Nephron progenitor cell (in vitro differentiated cells): ENCODE measurements around the gene ERH.

Source experiments
- DNase-seq: peaks from one replicate; pipeline ENCODE4 v3.0.0; 2021
- H3K27ac Mint-ChIP-seq: 2 replicates; pipeline ENCODE4 v1.8.0; 2021; ENCODE audit warnings: mild to moderate bottlenecking, moderate library complexity, mixed read lengths
- H3K27me3 Mint-ChIP-seq: 2 replicates; pipeline ENCODE4 v1.8.0; 2021; ENCODE audit warnings: mild to moderate bottlenecking, low read depth, mixed read lengths; ENCODE audit not compliant: poor library complexity
- H3K36me3 Mint-ChIP-seq: 2 replicates; pipeline ENCODE4 v1.8.0; 2021; ENCODE audit warnings: low read depth, mixed read lengths
- H3K4me1 Mint-ChIP-seq: 2 replicates; pipeline ENCODE4 v1.8.0; 2021; ENCODE audit warnings: mixed read lengths
- H3K4me3 Mint-ChIP-seq: 2 replicates; pipeline ENCODE4 v1.8.0; 2021; ENCODE audit warnings: mild to moderate bottlenecking, moderate library complexity, mixed read lengths
- H3K9me3 Mint-ChIP-seq: 2 replicates; pipeline ENCODE4 v1.8.0; 2021; ENCODE audit warnings: mild to moderate bottlenecking, moderate library complexity, mixed read lengths
- TF ChIP-seq, protein P1 (sequence below): fragments of 200-600 bp; sonication (generic); IDR thresholded peaks from 2 replicates; pipeline ENCODE4 v1.5.0; 2021; ENCODE audit warnings: antibody characterized with exemption

Gene ERH

DNA sequence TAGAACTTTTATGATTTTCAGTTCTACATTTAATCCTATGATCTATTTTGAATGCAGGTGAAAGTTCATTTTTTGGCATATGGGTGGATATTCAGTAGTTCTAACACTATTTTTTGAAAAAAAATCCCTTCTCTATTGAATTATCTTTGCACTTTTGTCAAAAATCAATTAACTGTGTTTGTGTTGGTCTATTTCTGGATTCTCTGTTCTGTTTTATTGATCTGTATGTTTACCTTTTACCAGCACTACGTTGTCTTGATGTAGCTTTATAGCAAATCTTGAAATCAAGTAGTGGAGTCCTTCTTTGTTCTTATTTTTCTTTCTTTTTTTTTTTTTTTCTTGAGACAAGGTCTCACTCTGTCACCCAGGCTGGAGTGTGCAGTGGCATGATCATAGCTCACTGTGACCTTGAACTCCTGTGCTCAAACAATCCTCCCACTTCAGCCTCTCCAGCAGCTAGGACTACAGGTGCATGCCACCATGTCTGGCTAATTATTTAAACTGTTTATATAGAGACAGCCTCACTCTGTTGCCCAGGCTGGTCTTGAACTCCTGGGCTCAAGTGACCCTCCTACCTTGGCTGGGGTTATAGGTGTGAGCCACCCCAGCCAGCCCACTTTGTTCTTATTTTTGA, 32.3 kb upstream of the ERH start:
- DNase-seq = no peak
- no peak overlapping the region for H3K4me3 Mint-ChIP-seq
- peaks cover 29% of the 10 kb centered on the region for H3K9me3 Mint-ChIP-seq
- TF ChIP-seq, protein P1, sequence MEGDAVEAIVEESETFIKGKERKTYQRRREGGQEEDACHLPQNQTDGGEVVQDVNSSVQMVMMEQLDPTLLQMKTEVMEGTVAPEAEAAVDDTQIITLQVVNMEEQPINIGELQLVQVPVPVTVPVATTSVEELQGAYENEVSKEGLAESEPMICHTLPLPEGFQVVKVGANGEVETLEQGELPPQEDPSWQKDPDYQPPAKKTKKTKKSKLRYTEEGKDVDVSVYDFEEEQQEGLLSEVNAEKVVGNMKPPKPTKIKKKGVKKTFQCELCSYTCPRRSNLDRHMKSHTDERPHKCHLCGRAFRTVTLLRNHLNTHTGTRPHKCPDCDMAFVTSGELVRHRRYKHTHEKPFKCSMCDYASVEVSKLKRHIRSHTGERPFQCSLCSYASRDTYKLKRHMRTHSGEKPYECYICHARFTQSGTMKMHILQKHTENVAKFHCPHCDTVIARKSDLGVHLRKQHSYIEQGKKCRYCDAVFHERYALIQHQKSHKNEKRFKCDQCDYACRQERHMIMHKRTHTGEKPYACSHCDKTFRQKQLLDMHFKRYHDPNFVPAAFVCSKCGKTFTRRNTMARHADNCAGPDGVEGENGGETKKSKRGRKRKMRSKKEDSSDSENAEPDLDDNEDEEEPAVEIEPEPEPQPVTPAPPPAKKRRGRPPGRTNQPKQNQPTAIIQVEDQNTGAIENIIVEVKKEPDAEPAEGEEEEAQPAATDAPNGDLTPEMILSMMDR = no peak
- H3K27me3 Mint-ChIP-seq = peaks cover 3% of the 10 kb centered on the region
- H3K4me1 Mint-ChIP-seq = no peaks in the 10 kb centered on the region
- H3K36me3 Mint-ChIP-seq = peaks cover 71% of the 10 kb centered on the region
- H3K27ac Mint-ChIP-seq = no peak overlapping the region

DNA sequence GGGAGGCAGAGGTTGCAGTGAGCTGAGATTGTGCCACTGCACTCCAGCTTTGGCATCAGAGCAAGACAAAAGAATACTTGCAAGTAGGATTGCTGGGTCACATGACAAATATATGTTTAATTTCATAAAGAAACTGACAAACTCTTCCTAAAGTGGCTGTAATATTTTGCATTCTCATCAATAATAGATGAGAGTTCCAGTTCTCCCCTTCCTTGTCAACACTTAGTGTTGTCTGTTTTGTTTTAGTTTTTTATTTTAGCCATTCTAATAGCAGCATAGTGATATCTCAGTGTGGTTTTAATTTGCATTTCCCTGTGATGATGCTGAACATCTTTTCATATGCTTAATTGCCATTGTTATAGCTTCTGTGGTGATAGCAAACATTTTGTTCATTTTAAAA, 31.5 kb upstream of the ERH start:
- peaks cover 71% of the 10 kb centered on the region for H3K36me3 Mint-ChIP-seq

DNA sequence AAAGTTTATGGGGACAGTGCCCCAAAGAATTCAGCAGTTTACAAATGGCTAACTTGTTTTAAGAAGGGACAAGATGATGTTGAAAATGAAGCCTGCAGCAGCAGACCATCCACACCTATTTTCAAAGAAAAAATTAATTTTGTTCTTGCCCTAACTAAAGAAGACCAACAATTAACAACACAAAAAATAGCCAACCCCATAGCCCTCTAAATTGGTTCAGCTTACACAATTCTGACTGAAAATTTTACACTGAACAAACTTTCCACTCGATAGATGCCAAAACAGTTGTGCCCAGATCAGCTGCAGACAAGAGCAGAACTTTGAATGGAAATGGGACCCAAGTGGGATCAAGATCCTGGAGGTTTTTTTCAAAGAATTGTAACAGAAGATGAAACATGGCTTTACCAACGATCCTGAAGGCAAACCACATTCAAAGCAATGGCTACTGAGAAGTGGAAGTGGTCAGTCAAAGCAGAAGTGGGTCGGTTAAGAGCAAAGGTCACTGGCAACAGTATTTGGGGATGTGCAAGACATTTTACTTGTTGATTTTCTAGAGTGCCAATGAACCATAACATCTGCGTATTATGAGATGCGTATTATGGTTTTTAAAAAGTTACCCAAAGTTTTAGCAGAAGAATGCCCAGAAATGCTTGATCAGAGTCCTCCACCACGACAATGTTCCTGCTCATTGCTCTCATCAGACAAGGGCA, 30.3 kb upstream of the ERH start:
- no peaks in the 10 kb centered on the region for H3K4me1 Mint-ChIP-seq
- TF ChIP-seq, protein P1 = no peak
- H3K27me3 Mint-ChIP-seq = peaks cover 4% of the 10 kb centered on the region
- H3K36me3 Mint-ChIP-seq = peaks cover 79% of the 10 kb centered on the region
- no peak overlapping the region for H3K4me3 Mint-ChIP-seq
- H3K27ac Mint-ChIP-seq = no peak overlapping the region
- H3K9me3 Mint-ChIP-seq = peaks cover 21% of the 10 kb centered on the region
- no peak for DNase-seq

More for the DNA sequence above, 31.5 kb upstream of the ERH start:
- no peaks in the 10 kb centered on the region for H3K4me1 Mint-ChIP-seq
- DNase-seq = no peak
- peaks cover 4% of the 10 kb centered on the region for H3K27me3 Mint-ChIP-seq
- no peak overlapping the region for H3K27ac Mint-ChIP-seq
- peaks cover 26% of the 10 kb centered on the region for H3K9me3 Mint-ChIP-seq
- TF ChIP-seq, protein P1 = no peak
- H3K4me3 Mint-ChIP-seq = no peak overlapping the region

DNA sequence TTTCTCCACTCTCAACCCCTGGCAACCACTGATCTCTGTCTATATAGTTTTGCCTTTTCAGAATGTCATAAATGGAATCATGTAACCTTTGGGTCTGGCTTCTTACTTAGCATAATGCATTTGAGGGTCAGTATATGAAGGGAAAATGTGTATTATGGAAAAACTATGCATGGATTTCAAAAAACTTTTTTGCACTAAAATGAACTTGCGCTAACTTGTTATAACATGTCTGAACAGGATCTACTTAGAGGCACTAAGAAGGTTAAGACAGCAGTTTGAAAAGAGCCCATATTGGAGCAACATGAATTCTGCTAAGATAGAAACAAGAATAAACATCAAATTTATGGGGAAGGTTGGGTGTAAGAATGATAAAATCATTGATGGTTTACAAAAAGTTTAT, 29.5 kb upstream of the ERH start:
- Mint-ChIP-seq H3K27ac (no peak overlapping the region), H3K27me3 (peaks cover 4% of the 10 kb centered on the region), H3K9me3 (peaks cover 15% of the 10 kb centered on the region), H3K36me3 (peaks cover 82% of the 10 kb centered on the region), H3K4me3 (no peak overlapping the region), H3K4me1 (no peaks in the 10 kb centered on the region)
- TF ChIP-seq, protein P1 = no peak
- DNase-seq = no peak

DNA sequence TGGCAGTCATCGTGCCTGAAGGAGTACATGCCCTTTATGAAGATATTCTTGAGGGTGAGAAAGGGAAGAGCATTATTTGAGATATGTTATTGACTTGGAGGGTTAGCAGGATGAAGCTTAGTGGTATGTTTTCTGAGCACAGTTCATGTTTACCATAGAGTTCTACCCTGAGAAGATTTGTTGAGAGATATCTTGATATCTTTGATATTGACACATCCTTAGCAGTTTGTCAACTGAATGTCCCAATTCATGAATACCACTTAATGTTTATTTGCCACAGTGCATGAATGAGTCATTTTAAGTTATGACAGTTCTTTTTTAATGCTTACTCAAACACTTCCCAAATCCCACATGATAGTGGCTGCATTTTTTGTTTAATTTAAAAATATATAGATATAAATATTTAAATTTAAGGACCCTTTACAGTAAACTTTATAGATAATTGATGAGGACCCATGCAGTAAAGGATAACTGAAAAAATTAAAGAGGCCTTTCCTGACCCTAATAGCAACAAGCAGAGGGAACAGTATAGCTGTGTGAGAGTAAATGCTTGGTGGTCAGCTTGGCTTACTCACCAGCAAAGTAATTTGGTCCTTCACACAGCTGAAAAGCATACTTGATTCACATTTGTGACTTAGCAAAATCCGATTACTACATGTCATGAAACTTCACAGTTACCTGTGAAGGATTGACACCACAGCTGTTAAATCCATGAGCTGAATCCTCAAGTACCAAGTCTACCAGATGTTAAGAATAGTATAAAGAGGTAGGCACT, 26.2 kb upstream of the ERH start:
- Mint-ChIP-seq H3K27ac (no peak overlapping the region), H3K36me3 (peaks cover 75% of the 10 kb centered on the region), H3K4me1 (no peaks in the 10 kb centered on the region), H3K27me3 (peaks cover 4% of the 10 kb centered on the region), H3K4me3 (no peak overlapping the region), H3K9me3 (peaks cover 33% of the 10 kb centered on the region)
- TF ChIP-seq, protein P1 = no peak
- DNase-seq = no peak
